Hindlimb muscle (tissue), 1 donor: ENCODE data around the gene CRACR2A. TPM values are rescaled to one million over a fixed set of nuclear protein-coding genes. Genes with fewer than 3 reads are reported as not detected.

Experiments used
- DNase-seq: peaks from one replicate; pipeline ENCODE4 v3.0.0-alpha.2; 2013
- polyA plus RNA-seq: library from polyadenylated mRNA; unstranded; fragments of 120-200 nt; gene quantifications from one replicate; pipeline ENCODE4 v1.2.1, GENCODE V29; 2013; ENCODE audit not compliant: insufficient read length

Gene CRACR2A
- polyA plus RNA-seq, 1 donor, result 1.5 TPM

GRCh38 chr12:3614806-3615466 lies 138.0 kb downstream of the CRACR2A start:
- DNase-seq, result no peak

GRCh38 chr12:3613641-3614395 lies 139.1 kb downstream of the CRACR2A start:
- DNase-seq, result no peak

GRCh38 chr12:3611860-3612703 lies 140.8 kb downstream of the CRACR2A start:
- DNase-seq, result no peak

GRCh38 chr12:3607821-3608220 lies 145.1 kb downstream of the CRACR2A start:
- no peak for DNase-seq

- no peak for DNase-seq
Measured at GRCh38 chr12:3607039-3607720, 145.7 kb downstream of the CRACR2A start.

GRCh38 chr12:3606128-3606527 lies 146.8 kb downstream of the CRACR2A start:
- no peak for DNase-seq

- no peak for DNase-seq
Measured at GRCh38 chr12:3605692-3606091, 147.2 kb downstream of the CRACR2A start.

GRCh38 chr12:3604748-3605586 lies 147.9 kb downstream of the CRACR2A start:
- DNase-seq, result no peak

GRCh38 chr12:3604286-3604685 lies 148.6 kb downstream of the CRACR2A start:
- DNase-seq, result no peak

GRCh38 chr12:3603576-3603975 lies 149.3 kb downstream of the CRACR2A start:
- no peak for DNase-seq

- no peak for DNase-seq
Measured at GRCh38 chr12:3602488-3602887, 150.4 kb downstream of the CRACR2A start.

GRCh38 chr12:3601461-3602150 lies 151.3 kb downstream of the CRACR2A start:
- no peak for DNase-seq

- no peak for DNase-seq
Measured at GRCh38 chr12:3600951-3601350, 152.0 kb downstream of the CRACR2A start.

- no peak for DNase-seq
Measured at GRCh38 chr12:3600039-3600720, 152.7 kb downstream of the CRACR2A start.

GRCh38 chr12:3598896-3599860 lies 153.7 kb downstream of the CRACR2A start:
- DNase-seq, result no peak

GRCh38 chr12:3597526-3598210 lies 155.2 kb downstream of the CRACR2A start:
- no peak for DNase-seq

GRCh38 chr12:3596703-3597415 lies 156.1 kb downstream of the CRACR2A start:
- no peak for DNase-seq

GRCh38 chr12:3595721-3596120 lies 157.2 kb downstream of the CRACR2A start:
- no peak for DNase-seq
